Measurements from ENCODE around the gene CCDC117.

DNA sequence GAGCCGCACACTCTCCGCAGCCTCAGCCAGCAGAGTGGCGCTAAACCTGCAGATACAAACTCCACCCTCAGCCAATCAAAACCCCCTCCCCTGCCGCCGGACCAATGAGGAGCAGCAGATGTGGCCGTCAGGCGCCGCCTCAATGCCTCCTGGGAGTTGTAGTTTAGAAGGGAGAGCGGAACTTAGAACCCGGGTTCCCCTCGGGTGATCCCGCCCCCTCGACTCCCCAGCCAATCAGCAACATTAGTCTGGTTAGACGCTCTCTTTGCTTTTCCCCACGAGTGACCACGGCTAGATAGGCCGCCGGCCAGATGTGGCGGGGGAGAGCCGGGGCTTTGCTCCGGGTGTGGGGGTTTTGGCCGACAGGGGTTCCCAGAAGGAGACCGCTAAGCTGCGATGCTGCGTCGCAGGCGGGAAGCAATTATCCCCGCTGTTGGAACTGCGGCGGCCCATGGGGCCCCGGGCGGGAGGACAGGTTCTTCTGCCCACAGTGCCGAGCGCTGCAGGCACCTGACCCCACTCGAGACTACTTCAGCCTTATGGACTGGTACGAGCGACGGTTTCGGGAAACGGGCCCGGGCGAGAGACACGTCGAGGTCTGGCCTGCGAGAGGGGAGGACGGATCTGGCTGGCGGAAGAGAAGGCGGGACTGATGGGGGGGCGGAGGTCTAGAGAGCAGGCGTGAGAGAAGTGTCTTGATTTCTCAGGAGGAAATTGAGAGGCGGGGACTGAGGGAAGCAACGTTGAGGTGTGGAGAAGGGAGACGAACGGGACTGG lies 30.5 kb upstream of the CCDC117 start, which contains the start of the genes CHEK2 and HSCB:
- TF ChIP-seq POLR2AphosphoS5 (IDR thresholded peaks at IDR 0.05; ENCODE audit: low read depth, low read length) = peak; percentile 61
- TF ChIP-seq, protein P1, sequence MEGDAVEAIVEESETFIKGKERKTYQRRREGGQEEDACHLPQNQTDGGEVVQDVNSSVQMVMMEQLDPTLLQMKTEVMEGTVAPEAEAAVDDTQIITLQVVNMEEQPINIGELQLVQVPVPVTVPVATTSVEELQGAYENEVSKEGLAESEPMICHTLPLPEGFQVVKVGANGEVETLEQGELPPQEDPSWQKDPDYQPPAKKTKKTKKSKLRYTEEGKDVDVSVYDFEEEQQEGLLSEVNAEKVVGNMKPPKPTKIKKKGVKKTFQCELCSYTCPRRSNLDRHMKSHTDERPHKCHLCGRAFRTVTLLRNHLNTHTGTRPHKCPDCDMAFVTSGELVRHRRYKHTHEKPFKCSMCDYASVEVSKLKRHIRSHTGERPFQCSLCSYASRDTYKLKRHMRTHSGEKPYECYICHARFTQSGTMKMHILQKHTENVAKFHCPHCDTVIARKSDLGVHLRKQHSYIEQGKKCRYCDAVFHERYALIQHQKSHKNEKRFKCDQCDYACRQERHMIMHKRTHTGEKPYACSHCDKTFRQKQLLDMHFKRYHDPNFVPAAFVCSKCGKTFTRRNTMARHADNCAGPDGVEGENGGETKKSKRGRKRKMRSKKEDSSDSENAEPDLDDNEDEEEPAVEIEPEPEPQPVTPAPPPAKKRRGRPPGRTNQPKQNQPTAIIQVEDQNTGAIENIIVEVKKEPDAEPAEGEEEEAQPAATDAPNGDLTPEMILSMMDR (IDR thresholded peaks at IDR 0.05) = no peak
- TF ChIP-seq REST (IDR thresholded peaks at IDR 0.05; ENCODE audit: insufficient read depth in 1 of 2, low read depth in 2 of 2, low read length in 1 of 2) = no peak
- peak; percentile 42; the same call in 1 of the 2 replicates for TF ChIP-seq TCF7L2 (IDR thresholded peaks at IDR 0.05; ENCODE audit: low read depth, low read length)

Data from Panc1 (cell line).